A549 (cell line): ENCODE data around the gene TMEM203. TPM values are rescaled to one million over a fixed set of nuclear protein-coding genes. Genes with fewer than 3 reads are reported as not detected.

Experiments used
- ATAC-seq, 2 experiments: fragments of 200-7000 bp in 1 of 2; fragments of >200 bp in 1 of 2; cut with Nextera tagmentation in 1 of 2; cut with Tn5 transposase in 1 of 2; 3 replicates each; pipeline versions ENCODE4 v1.8.0 to v1.9.1; 2018 to 2020; ENCODE audit warnings: mild to moderate bottlenecking in 1 of 2, moderate library complexity in 1 of 2
- CTCF ChIA-PET: fragments of 300-600 bp; sonication (Branson Sonifier 250); formaldehyde crosslinking; extraction: SDS; loops from one replicate; lab custom pipeline; 2021; ENCODE audit warnings: antibody characterized with exemption, inconsistent platforms; lab: Yijun Ruan, JAX
- POLR2A ChIA-PET: fragments of 350-600 bp; formaldehyde crosslinking; extraction: SDS; loops from one replicate; lab custom pipeline; 2021; ENCODE audit warnings: antibody characterized with exemption, inconsistent platforms; lab: Yijun Ruan, JAX
- DNase-seq, 2 experiments: peaks; one replicate each; pipeline versions ENCODE4 v3.0.0 to v3.0.0-alpha.2; 2011 to 2016; ENCODE audit warnings: low read depth in 1 of 2, low spot score in 1 of 2
- FAIRE-seq: peaks from 2 replicates; lab custom pipeline; 2011; peaks lifted over from hg19 to GRCh38; lab: Jason Lieb, UNC
- H3K27ac ChIP-seq, 2 experiments: fragments of >200 bp; sonication (Bioruptor Twin); formaldehyde crosslinking; 3 replicates each; pipeline ENCODE4 v1.5.1; 2016 to 2017
- H3K4me1 ChIP-seq: fragments of >200 bp; sonication (Bioruptor Twin); formaldehyde crosslinking; 3 replicates; pipeline ENCODE4 v1.6.1; 2016
- H3K4me2 ChIP-seq: fragments of >200 bp; sonication (Bioruptor Twin); formaldehyde crosslinking; 3 replicates; pipeline ENCODE4 v1.6.1; 2016
- H3K4me3 ChIP-seq: fragments of >200 bp; sonication (Bioruptor Twin); formaldehyde crosslinking; 3 replicates; pipeline ENCODE4 v1.5.1; 2016
- H3K9me3 ChIP-seq: fragments of >200 bp; sonication (Bioruptor Twin); formaldehyde crosslinking; 3 replicates; pipeline ENCODE4 v1.6.1; 2016
- BCL3 ChIP-seq: fragments of >200 bp; sonication (Bioruptor Twin); formaldehyde crosslinking; IDR thresholded peaks from 3 replicates; pipeline ENCODE4 v1.6.1; 2016
- EHMT2 ChIP-seq: fragments of 200-600 bp; sonication (generic); IDR thresholded peaks from 2 replicates; pipeline ENCODE4 v1.6.1; 2016; ENCODE audit warnings: antibody characterized with exemption, low read depth, mild to moderate bottlenecking, moderate library complexity
- EP300 ChIP-seq, 2 experiments: fragments of >200 bp; sonication (Bioruptor Twin); formaldehyde crosslinking; IDR thresholded peaks; 2 replicates in 1 of 2; 3 replicates in 1 of 2; pipeline ENCODE4 v1.6.1; 2016 to 2017
- HDAC2 ChIP-seq: fragments of 200-600 bp; sonication (generic); IDR thresholded peaks from 2 replicates; pipeline ENCODE4 v1.6.1; 2016
- HOXB5 ChIP-seq: fragments of 250-450 bp; sonication (Bioruptor Pico); IDR thresholded peaks from 2 replicates; pipeline ENCODE4 v1.5.0; 2020; ENCODE audit warnings: mild to moderate bottlenecking, moderate library complexity
- NR3C1 ChIP-seq: fragments of >200 bp; sonication (Bioruptor Twin); formaldehyde crosslinking; IDR thresholded peaks from 3 replicates; pipeline ENCODE4 v1.6.1; 2017
- POLR2A ChIP-seq: IDR thresholded peaks from 2 replicates; pipeline ENCODE4 v1.6.1; 2012; ENCODE audit warnings: mild to moderate bottlenecking, low read length
- RFX5 ChIP-seq: fragments of 450-650 bp; IDR thresholded peaks from 2 replicates; pipeline ENCODE4 v1.7.1; 2014; ENCODE audit warnings: antibody characterized with exemption, mild to moderate bottlenecking, moderate library complexity
- RNF2 ChIP-seq: fragments of 200-600 bp; sonication (generic); IDR thresholded peaks from 2 replicates; pipeline ENCODE4 v1.6.1; 2016; ENCODE audit warnings: low read depth, mild to moderate bottlenecking, antibody characterized with exemption, moderate library complexity, borderline replicate concordance
- TP53 ChIP-seq: fragments of 250-450 bp; sonication (Bioruptor Pico); IDR thresholded peaks from 2 replicates; pipeline ENCODE4 v1.5.0; 2021; ENCODE audit warnings: mild to moderate bottlenecking, moderate library complexity
- USF2 ChIP-seq: fragments of 450-650 bp; IDR thresholded peaks from 2 replicates; pipeline ENCODE4 v1.6.1; 2014; ENCODE audit warnings: antibody characterized with exemption
- WGBS: methylation state at CpG from one replicate; pipeline ENCODE4 v1.1.6; 2017; ENCODE audit errors: missing lambda C conversion rate; 5-methylcytosine and 5-hydroxymethylcytosine counted together
- polyA plus RNA-seq, 4 experiments: library from polyadenylated mRNA; depleted of rRNA in 3 of 4; stranded (reverse); fragments of >200 nt; fragmentation: RNase III in 1 of 4; extraction: RNeasy Plus Mini Kit Qiagen cat#74134 plus additional on column Dnase treatment in 1 of 4; gene quantifications; 2 replicates in 3 of 4; 3 replicates in 1 of 4; pipeline ENCODE4 v1.2.3, GENCODE V29; 2011 to 2017
- TF ChIP-seq, protein P1 (sequence below): fragments of 150-350 bp; IDR thresholded peaks from 2 replicates; pipeline ENCODE4 v1.6.1; 2014; ENCODE audit warnings: low read depth, mild to moderate bottlenecking, low read length
- TF ChIP-seq, protein P2 (sequence below): fragments of 200-600 bp; sonication (generic); IDR thresholded peaks from 2 replicates; pipeline ENCODE4 v1.6.1; 2016; ENCODE audit warnings: antibody characterized with exemption, mild to moderate bottlenecking, moderate library complexity
- TF ChIP-seq, protein P3 (sequence below): fragments of 250-450 bp; sonication (Bioruptor Pico); IDR thresholded peaks from 2 replicates; pipeline ENCODE4 v1.5.0; 2020; ENCODE audit warnings: low read depth, mild to moderate bottlenecking, moderate library complexity

TMEM203 gene
- polyA plus RNA-seq, 2 of the 4 experiments (the other 2 are of a cell fraction), result 31.0 to 47.3 TPM

GRCh38 chr9:137193771-137194170, 11.7 kb downstream of the TMEM203 start:
- DNase-seq, result no peak
- no peaks in the 10 kb centered on the region for H3K9me3 ChIP-seq
- TF ChIP-seq HDAC2 (no peak), NR3C1 (no peak), USF2 (no peak), TP53 (CRISPR knock-in tag) (no peak), RNF2 (no peak), RFX5 (no peak), EP300 (IDR thresholded peaks at IDR 0.05) (no peak), POLR2A (no peak), EHMT2 (no peak)
- TF ChIP-seq, protein P1, sequence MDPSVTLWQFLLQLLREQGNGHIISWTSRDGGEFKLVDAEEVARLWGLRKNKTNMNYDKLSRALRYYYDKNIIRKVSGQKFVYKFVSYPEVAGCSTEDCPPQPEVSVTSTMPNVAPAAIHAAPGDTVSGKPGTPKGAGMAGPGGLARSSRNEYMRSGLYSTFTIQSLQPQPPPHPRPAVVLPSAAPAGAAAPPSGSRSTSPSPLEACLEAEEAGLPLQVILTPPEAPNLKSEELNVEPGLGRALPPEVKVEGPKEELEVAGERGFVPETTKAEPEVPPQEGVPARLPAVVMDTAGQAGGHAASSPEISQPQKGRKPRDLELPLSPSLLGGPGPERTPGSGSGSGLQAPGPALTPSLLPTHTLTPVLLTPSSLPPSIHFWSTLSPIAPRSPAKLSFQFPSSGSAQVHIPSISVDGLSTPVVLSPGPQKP, result no peak
- TF ChIP-seq, protein P2, sequence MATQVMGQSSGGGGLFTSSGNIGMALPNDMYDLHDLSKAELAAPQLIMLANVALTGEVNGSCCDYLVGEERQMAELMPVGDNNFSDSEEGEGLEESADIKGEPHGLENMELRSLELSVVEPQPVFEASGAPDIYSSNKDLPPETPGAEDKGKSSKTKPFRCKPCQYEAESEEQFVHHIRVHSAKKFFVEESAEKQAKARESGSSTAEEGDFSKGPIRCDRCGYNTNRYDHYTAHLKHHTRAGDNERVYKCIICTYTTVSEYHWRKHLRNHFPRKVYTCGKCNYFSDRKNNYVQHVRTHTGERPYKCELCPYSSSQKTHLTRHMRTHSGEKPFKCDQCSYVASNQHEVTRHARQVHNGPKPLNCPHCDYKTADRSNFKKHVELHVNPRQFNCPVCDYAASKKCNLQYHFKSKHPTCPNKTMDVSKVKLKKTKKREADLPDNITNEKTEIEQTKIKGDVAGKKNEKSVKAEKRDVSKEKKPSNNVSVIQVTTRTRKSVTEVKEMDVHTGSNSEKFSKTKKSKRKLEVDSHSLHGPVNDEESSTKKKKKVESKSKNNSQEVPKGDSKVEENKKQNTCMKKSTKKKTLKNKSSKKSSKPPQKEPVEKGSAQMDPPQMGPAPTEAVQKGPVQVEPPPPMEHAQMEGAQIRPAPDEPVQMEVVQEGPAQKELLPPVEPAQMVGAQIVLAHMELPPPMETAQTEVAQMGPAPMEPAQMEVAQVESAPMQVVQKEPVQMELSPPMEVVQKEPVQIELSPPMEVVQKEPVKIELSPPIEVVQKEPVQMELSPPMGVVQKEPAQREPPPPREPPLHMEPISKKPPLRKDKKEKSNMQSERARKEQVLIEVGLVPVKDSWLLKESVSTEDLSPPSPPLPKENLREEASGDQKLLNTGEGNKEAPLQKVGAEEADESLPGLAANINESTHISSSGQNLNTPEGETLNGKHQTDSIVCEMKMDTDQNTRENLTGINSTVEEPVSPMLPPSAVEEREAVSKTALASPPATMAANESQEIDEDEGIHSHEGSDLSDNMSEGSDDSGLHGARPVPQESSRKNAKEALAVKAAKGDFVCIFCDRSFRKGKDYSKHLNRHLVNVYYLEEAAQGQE, result no peak
- TF ChIP-seq, protein P3, sequence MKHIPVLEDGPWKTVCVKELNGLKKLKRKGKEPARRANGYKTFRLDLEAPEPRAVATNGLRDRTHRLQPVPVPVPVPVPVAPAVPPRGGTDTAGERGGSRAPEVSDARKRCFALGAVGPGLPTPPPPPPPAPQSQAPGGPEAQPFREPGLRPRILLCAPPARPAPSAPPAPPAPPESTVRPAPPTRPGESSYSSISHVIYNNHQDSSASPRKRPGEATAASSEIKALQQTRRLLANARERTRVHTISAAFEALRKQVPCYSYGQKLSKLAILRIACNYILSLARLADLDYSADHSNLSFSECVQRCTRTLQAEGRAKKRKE (CRISPR knock-in tag), result no peak
- TF ChIP-seq, all 56 proteins: peak for 0
- H3K4me2 ChIP-seq, result no peak overlapping the region
- H3K27ac ChIP-seq, result no peak overlapping the region
- H3K4me1 ChIP-seq, result peaks cover 39% of the 10 kb centered on the region
- ChIA-PET POLR2A (no interaction called here), CTCF (interaction anchor here (1.2 to 11.5 kb wide), 7 partner anchors 20 to 126 kb away, joined by 3 to 156 read pairs (median 5); partner anchors contain the start of genes CYSRT1, LRRC26, RNF208 and RNF224)
- 93% methylated on average over 11 of the region's 14 CpGs for WGBS
- no peak for FAIRE-seq
- ATAC-seq, result no peak
- H3K4me3 ChIP-seq, result no peak overlapping the region

DNA sequence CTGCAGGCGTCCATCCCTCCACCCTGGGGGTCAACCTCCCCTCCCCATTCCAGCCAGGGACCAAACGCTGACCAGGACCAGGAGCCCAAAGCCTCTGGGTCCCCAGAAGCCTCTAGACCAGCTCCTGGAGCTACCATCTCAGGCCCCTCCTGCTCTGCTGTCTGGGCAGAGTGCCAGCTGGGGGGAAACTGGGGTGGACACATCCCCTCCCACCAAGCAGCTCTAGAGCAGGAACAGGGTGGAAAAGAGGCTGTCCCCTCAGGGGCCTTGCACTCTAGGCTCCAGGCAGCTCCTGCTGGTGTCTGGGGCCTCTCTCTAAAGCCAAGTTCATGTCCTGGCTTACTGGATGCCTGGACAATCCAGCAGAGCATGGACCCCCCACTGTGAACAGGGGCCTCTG, 12.6 kb downstream of the TMEM203 start:
- 36% methylated on average over 2 of the region's 2 CpGs for WGBS
- Histone ChIP-seq H3K4me1 (peaks cover 33% of the 10 kb centered on the region), H3K9me3 (no peaks in the 10 kb centered on the region), H3K27ac (no peak overlapping the region), H3K4me3 (no peak overlapping the region), H3K4me2 (no peak overlapping the region)
- no peak for DNase-seq
- TF ChIP-seq RFX5, result no peak
- TF ChIP-seq BCL3, result no peak
- TF ChIP-seq HOXB5 (CRISPR knock-in tag), result no peak
- TF ChIP-seq USF2, result no peak
- ChIA-PET CTCF (interaction anchor here (0.6 to 11.5 kb wide), 8 partner anchors 9 to 125 kb away, joined by 3 to 156 read pairs (median 5); partner anchors contain the start of genes CYSRT1, LRRC26, RNF208 and RNF224), POLR2A (interaction anchor here (1.8 kb wide), 1 partner anchor 8 kb away, joined by 10 read pairs; the partner anchor contains the start of gene TPRN)
- no peak for ATAC-seq
- no peak for FAIRE-seq
